ENCODE data around the gene DAZAP1.

DNA sequence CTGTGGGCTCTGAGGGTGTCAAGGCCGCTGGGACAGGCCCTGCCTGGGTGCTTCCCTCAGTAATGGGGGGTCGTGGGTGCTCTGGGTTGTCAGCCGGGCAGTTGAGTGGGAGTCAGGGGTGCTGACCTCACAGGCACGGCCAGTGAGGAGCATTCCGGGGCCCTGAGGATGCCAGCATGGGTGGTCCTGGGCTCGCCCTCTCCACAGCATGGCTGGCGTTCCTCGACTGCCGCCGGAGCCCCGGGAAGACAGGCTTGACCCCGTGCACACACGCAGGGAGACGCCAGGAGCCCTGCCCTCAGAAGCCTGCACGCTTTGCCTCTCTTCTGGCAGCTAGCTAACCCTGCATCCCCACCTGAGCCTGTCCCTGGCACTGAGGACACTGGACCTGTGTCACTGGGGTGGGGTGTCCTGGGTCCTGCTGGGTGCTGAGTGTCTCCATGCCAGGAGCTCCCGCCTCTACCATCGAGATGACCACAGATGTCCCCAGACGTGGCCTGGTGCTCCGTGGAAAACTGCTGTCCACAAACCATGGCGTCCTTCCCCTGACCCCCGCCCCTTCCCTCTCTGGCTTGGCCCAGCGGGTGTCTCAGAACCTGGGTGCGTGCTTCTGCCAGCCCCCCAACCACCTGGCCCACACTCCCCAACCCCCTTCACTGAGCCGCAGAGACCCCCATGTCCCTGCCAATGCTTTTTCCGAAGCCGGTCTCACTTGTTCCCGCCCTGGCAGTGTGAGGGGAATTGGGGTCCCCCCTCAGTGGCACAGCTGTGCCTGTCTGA is 28.1 kb upstream of the DAZAP1 start:
- TF ChIP-seq CTCF (IDR thresholded peaks at IDR 0.05) (no peak), POLR2A (IDR thresholded peaks at IDR 0.05) (no peak)

All from breast epithelium (tissue), 3 donors.